ENCODE results near the gene ELMOD3.
"Not testable (repeated sequence)": the region's sequence is repeated elsewhere in the genome, so short reads cannot be mapped to it uniquely, and the experiment has no call there.

- TF ChIP-seq CTCF, POLR2A (IDR thresholded peaks at IDR 0.05): not testable (repeated sequence)
Observed at GRCh38 chr2:85362653-85363387, 8.3 kb downstream of the ELMOD3 start.
